ENCODE data around the gene SLC5A5.
"Not testable (repeated sequence)": the region's sequence is repeated elsewhere in the genome, so short reads cannot be mapped to it uniquely, and the experiment has no call there.

Gene SLC5A5

GRCh38 chr19:17872251-17873001 is 681 bp downstream of the SLC5A5 start:
- FAIRE-seq, result no peak

DNA sequence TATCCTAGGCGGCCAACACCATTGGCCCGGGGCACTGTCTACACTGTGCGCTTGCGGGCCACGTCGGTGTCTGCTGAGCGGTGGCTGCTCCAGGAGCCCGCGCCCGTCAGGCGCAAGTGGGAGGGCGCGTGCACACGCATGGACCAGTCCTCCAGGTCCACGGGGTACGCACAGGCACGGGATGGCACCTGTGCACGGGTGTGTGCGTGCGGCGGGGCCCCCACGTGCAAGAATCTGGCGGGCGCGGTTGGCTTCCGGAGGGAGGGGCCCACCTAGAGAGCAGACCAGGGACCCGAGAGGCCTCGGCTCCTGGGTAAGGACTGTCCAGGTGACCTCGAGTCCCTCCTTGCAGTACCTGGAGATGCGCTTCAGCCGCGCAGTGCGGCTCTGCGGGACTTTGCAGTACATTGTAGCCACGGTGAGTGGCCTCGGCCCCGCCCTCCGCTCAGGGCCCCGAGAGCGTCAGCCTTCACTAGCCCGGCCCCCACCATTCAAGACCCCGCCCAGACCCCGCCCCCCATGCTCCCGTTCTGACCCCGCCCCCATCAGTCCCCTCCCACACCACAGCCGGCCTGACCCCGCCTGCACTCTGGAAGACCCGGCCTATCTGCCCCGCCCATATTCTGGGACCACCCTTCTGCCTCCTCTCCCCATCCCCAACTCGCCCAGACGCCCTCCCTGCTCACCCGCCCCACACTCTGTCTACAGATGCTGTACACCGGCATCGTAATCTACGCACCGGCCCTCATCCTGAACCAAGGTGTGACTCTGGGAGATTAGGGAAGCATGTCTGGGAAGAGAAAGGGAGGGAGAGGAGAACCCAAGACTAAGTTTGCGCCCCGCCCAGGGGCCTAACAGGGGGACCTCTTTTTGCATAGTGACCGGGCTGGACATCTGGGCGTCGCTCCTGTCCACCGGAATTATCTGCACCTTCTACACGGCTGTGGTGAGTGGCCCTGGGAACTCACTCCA is 2.3 kb downstream of the SLC5A5 start:
- no peak for FAIRE-seq

GRCh38 chr19:17874758-17875135 is 3.0 kb downstream of the SLC5A5 start:
- FAIRE-seq, result no peak

GRCh38 chr19:17877696-17878095 is 6.0 kb downstream of the SLC5A5 start:
- FAIRE-seq, result no peak

DNA sequence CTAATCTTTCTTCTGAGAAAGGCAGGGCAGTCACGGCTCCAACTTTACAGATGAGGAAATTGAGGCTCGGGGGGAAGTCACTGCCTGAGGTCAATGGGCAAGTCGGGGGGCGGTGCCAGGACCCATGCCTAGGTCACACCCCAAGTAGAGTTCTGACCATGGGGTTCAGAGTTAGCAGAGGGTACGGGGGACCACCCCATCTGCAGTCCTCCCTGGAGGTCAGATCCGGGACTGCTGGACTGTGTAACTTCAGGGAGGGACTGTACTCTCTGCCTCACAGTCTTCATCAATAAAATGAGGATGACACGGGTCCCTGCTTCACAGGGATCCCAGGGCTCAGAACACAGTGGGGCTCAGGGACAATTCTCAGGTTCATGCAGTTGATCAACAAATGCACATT is 7.7 kb downstream of the SLC5A5 start:
- FAIRE-seq, result no peak

GRCh38 chr19:17881701-17882100 is 10.0 kb downstream of the SLC5A5 start:
- FAIRE-seq, result no peak

- FAIRE-seq, result no peak
These were observed 12.1 kb downstream of the SLC5A5 start for GRCh38 chr19:17883627-17884410.

DNA sequence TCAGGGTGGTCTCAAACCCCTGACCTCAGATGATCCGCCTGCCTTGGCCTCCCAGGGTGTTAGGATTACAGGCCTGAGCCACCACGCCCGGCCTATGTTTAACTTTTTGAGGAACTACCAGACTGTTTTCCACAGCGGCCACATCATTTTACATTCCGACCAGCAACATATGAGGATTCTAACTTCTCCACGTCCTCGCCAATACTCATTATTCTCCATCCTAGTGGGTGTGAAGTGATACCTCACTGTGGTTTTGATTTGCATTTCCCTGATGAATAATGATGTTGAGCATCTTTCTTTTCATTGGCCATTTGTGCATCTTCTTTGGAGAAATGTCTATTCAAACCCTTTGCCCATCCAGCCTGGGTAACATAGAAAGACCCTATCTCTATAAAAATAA is 14.8 kb downstream of the SLC5A5 start:
- no peak for FAIRE-seq

DNA sequence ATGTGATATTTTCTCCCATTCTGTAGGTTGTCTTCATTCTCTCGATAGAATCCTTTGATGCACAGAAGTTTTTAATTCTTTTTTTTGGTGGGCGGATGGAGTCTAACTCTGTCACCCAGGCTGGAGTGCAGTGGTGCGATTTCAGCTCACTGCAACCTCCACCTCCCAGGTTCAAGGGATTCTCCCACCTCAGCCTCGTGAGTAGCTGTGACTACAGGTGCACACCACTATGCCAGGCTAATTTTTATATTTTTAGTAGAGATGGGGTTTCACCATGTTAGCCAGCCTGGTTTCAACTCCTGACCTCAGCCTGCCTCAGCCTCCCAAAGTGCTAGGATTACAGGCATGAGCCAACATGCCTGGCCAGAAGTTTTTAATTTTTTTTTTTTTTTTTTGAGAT is 15.5 kb downstream of the SLC5A5 start:
- FAIRE-seq, result not testable (repeated sequence)

DNA sequence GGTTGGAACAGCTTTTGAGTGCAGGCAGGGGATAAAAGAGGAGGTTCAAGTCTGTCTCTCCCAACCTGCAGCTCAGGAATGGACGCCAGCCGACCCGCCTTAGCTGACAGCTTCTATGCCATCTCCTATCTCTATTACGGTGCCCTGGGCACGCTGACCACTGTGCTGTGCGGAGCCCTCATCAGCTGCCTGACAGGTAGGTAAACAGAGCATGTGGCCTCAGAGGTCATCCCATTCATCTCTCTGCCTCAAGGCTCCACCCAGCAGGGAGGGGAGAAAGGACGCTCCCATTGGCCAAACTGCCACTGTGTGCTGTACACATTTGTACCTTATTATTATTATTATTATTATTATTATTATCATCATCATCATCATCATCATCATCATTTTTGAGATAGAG is 16.5 kb downstream of the SLC5A5 start:
- FAIRE-seq, result no peak

DNA sequence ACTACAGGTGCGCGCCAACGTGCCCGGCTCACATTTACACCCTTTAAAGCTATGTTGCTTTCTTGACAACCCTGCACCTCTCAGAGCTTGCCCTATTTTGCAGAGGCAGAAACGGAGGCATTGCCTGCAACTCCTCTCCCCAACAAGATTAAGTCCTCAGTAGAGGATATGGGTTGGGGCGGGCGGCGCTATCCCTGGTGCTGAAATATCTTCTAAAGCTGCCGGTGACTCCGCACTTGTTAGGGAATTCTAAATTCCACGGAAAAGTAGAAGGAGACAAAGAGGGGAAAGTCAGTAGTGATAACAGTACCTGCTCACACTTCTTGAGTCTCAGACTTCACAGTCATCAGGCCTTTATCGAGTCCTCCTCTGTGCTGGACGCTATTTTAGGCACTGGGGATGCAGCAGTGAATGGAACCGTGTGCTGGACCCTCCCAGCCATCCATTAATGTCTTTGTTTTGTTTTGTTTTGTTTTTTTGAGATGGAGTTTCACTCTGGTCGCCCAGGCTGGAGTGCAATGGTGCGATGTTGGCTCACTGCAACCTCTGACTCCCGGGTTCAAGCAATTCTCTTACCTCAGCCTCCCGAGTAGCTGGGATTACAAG is 18.0 kb downstream of the SLC5A5 start:
- FAIRE-seq, result no peak

DNA sequence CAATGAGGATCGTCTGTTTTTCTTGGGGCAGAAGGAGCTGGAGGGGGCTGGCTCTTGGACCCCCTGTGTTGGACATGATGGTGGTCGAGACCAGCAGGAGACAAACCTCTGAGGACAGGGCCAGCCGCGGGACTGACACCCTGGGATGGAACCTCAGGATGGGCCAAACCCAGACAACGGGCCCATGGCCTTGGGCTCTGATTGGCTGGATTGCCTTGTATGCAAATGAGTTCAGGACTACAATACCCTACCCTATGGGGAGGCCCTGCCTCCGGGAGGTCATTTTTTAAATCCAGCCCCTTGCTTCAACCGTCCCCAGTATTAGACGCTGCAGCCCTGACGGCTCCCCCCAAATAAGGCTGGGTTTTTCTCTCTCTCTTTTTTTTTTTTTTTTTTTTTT is 22.0 kb downstream of the SLC5A5 start:
- FAIRE-seq, result no peak

DNA sequence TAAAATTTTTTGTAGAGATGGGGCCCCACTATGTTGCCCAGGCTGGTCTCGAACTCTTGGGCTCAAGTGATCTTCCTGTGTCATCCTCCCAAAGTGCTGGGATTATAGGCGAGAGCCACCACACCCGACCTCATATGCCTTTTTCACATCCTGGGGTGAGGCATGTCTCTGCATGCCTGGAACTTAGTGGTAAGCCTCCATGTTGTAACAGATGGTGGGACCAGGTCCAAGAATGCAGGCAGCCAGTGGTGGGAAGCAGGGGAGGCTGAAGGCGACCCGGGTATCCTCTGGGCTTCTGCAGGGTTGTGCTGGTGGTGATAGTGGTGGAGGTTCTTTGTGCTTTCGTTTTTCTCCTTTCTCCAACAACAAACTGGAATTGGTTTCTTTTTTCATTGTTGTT is 31.0 kb downstream of the SLC5A5 start:
- no peak for FAIRE-seq

GRCh38 chr19:17908244-17908643 is 36.5 kb downstream of the SLC5A5 start:
- FAIRE-seq, result no peak

GRCh38 chr19:17909003-17909732 is 37.4 kb downstream of the SLC5A5 start:
- no peak for FAIRE-seq

DNA sequence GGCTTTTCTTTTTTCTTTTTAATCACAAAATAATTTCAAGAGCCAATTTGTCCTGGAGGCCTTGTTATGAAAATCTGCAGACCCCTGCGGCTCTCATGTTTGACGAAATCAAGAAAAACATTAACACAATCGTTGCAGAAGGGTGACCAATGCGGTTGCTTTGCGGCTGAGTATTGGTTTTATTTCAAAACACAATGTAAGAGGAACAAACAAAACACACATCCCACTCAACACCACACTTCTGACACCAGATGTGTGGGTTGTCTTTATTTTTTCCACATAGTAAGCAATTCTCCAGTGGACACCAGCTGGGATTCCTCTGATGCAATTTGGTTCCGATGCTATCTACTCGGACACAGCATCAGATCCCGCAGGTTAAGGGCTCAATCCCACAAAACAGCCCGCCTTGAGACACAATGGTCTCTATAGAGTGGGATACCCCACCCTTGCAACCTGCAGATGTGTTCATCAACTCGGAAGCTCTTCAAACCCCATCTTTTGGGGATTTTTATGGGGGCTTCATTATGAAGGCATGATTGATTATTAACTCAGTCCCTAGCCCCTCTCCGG is 39.1 kb downstream of the SLC5A5 start:
- no peak for FAIRE-seq

DNA sequence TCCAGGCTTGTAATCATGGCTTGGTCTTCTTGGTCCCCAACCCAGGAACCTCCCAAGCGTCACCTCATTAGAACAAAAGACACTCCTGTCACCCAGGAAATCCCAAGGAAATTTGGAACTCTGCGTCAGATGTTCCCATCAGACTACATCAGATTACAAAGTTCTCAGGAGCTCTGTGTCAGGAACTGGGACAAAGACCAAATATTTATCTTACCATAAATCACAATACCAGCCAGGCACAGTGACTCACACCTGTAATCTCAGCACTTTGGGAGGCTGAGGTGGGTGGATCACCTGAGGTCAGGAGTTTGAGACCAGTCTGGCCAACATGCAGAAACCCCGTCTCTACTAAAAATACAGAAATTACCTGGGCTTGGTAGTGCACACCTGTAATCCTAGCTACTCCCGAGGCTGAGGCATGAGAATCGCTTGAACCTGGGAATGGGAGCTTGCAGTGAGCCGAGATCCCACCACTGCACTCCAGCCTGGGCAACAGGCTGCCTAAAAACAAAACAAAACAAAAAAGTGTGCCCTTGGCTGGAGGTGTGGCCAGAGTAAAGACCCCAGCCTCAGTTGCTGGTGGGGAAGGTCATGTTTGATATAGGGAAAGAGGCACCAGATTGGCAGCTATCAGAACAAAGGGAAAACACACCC is 44.3 kb downstream of the SLC5A5 start:
- no peak for FAIRE-seq

- not testable (repeated sequence) for FAIRE-seq
These were observed 46.4 kb downstream of the SLC5A5 start for GRCh38 chr19:17918151-17918550.

GRCh38 chr19:17919122-17919521 is 47.4 kb downstream of the SLC5A5 start:
- FAIRE-seq, result not testable (repeated sequence)

GRCh38 chr19:17920527-17920926 is 48.8 kb downstream of the SLC5A5 start:
- FAIRE-seq, result no peak

GRCh38 chr19:17922138-17922537 is 50.4 kb downstream of the SLC5A5 start:
- FAIRE-seq, result no peak

Measured in islet of Langerhans (tissue), 1 donor.